ENCODE data around the gene C1orf116.

DNA sequence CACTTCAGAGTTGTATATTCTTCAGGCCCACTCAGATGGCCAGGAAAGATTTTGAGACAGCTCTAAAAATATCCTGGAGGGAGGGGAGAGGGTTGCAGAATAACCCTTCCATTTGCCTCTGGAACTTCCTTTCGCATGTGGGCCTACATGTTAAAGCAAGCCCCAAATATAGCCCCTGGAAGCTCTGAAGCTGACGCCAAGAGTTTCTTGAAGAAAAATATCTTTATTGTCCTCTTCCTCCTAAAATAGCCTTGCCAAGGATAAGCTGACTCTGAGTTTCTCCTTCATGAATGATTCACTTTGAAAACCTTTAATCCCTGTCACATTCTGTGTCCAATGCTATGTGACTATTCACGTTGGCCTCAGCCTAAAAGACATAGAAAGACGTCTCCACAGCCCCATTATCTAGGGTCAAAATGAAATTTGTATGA lies 6.4 kb downstream of the C1orf116 start:
- TF ChIP-seq, protein P1, sequence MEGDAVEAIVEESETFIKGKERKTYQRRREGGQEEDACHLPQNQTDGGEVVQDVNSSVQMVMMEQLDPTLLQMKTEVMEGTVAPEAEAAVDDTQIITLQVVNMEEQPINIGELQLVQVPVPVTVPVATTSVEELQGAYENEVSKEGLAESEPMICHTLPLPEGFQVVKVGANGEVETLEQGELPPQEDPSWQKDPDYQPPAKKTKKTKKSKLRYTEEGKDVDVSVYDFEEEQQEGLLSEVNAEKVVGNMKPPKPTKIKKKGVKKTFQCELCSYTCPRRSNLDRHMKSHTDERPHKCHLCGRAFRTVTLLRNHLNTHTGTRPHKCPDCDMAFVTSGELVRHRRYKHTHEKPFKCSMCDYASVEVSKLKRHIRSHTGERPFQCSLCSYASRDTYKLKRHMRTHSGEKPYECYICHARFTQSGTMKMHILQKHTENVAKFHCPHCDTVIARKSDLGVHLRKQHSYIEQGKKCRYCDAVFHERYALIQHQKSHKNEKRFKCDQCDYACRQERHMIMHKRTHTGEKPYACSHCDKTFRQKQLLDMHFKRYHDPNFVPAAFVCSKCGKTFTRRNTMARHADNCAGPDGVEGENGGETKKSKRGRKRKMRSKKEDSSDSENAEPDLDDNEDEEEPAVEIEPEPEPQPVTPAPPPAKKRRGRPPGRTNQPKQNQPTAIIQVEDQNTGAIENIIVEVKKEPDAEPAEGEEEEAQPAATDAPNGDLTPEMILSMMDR (conservative IDR thresholded peaks at IDR 0.05): no peak
- TF ChIP-seq EZH2 (IDR thresholded peaks at IDR 0.05; ENCODE audit: low read depth): no peak
